GM12891 (cell line): ENCODE data around the gene OSBPL6. TPM values are rescaled to one million over a fixed set of nuclear protein-coding genes. Genes with fewer than 3 reads are reported as not detected.
A peak's percentile ranks its signal among the peaks of the same experiment; 100 is the strongest.
"Not testable (repeated sequence)": the region's sequence is repeated elsewhere in the genome, so short reads cannot be mapped to it uniquely, and the experiment has no call there.

Source experiments
- DNase-seq: peaks from one replicate; pipeline ENCODE4 v3.0.0; 2011; ENCODE audit warnings: low spot score; ENCODE audit not compliant: insufficient read length
- FAIRE-seq: peaks from 2 replicates; lab custom pipeline; 2011; peaks lifted over from hg19 to GRCh38; lab: Jason Lieb, UNC
- PAX5 ChIP-seq: IDR thresholded peaks from 2 replicates; pipeline ENCODE4 v1.6.1; 2011; ENCODE audit warnings: low read length, moderate library complexity, mild to moderate bottlenecking; ENCODE audit not compliant: insufficient read depth, severe bottlenecking
- POLR2A ChIP-seq: IDR thresholded peaks from 2 replicates; pipeline ENCODE4 v1.6.1; 2011; ENCODE audit warnings: low read depth, low read length, control low read depth
- POLR2AphosphoS5 ChIP-seq: IDR thresholded peaks from 2 replicates; pipeline ENCODE4 v1.6.1; 2011; ENCODE audit warnings: low read depth, low read length, control low read depth
- POU2F2 ChIP-seq: IDR thresholded peaks from 2 replicates; pipeline ENCODE4 v1.6.1; 2011; ENCODE audit warnings: low read depth, mild to moderate bottlenecking, control low read depth, low read length, moderate library complexity
- SPI1 ChIP-seq: IDR thresholded peaks from 2 replicates; pipeline ENCODE4 v1.6.1; 2011; ENCODE audit warnings: low read depth, low read length, control low read depth
- TAF1 ChIP-seq: IDR thresholded peaks from 2 replicates; pipeline ENCODE4 v1.6.1; 2011; ENCODE audit warnings: low read depth, low read length, control low read depth
- polyA plus RNA-seq: library from polyadenylated mRNA; unstranded; fragments of >200 nt; gene quantifications from one replicate; pipeline ENCODE4 v1.2.1, GENCODE V29; 2012; ENCODE audit warnings: low read depth, missing spikeins, inconsistent platforms; ENCODE audit not compliant: missing spikeins

Gene OSBPL6
- 0.04 TPM for polyA plus RNA-seq

DNA sequence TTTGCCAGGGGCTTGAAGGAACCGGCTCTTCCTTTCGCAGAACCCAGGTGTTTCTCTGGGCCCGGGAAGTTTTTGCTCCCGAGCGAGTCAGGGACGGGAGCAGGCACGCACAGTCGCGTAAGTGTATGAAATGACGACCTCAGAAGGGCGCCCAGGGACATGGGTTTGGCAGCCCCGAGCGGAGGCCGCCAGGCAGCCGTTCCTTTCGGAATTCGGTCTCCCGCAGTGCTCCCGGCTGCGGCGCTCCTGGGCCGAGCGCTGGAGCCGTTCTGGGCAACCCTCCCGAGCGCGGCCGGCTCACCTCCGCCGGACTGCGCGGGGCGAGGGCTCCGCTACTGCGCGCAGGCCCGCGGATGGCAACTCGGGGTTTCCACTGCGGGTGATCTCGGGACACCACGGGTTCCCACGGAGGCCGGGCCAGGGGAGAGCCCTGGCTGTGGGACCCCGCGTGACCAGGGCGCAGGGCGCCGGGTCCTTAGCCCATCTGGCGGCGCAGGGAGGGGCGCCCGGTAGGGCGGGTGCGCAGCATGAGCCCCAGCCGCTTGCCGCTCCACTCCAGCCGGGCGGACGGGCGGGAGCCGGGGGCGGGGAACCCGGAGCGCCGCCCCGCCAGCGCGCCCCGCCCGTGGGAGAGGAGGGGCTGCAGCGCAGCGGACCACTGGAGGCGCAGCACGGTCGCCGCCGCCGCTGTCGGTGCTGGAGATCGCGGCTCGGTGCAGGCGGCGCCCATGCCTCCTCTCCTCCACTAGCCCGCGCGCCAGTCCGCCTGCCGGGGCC is at the start of gene OSBPL6:
OSBPL6 (plus strand) TSS at position 690 of the 777 bp plus-strand sequence. CDS start 111,673 bp downstream, outside the sequence.
- peak; percentile 73 for DNase-seq
- TF ChIP-seq POLR2AphosphoS5 (no peak), TAF1 (no peak), PAX5 (no peak)
- FAIRE-seq: peak; percentile 86

DNA sequence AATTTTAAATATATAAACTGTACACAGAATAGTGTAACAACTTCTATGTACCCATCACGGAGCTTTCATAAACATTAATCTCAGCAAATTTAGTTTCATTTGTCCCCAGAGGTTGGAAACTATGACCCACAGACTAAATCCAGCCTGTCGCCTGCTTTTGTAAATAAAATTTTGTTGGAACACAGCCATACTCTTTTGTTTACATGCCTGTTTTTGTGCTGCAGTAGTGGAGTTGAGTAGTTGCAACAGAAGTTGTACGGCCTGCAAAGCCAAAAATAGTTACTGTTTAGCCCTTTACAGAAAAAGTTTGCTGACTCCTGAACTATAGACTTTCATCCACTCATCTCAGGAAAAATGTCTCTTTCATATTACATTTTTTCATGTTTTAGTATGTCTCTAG is 42.3 kb upstream of the OSBPL6 start:
- TF ChIP-seq POLR2A (no peak), TAF1 (no peak), SPI1 (no peak), PAX5 (no peak), POLR2AphosphoS5 (no peak), POU2F2 (no peak)
- FAIRE-seq: no peak
- no peak for DNase-seq

DNA sequence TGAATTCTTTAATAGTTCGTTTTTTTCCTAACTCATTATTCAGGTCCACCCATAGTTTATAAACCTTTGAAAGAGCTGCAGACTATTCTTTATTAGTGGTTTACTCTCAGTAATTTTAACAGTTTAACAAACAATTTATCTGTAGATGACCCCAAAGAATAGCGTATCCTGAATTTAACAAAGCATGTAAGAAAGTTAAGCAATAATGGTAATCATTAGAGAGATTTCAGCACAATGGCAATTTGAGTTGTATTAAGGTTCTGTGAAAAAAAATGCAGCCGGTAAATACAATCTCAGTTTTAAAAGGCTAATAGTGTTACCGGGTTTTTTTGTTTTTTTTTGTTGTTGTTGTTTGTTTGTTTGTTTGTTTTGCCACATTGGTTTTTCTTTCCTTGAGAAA is 41.8 kb upstream of the OSBPL6 start:
- no peak for TF ChIP-seq TAF1
- TF ChIP-seq POLR2AphosphoS5: no peak
- no peak for TF ChIP-seq POLR2A
- FAIRE-seq: no peak
- DNase-seq: no peak

DNA sequence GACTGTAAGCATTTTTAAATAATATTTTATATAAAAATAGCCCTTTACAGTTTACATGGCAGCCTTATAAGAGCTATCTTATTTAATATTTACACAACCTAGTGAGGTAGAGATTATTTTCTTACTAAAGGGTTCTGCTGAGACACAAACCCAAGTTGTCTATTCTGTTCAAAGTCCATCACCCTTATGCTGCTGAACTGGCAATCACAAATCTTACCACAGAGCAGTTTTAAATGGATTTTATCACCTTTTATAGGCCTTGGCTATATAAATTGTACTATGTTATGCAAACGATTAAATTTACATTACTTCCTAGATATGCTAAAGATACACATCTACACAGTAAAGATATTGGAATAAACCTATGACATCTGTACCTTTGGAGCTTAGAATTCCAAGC is 41.3 kb upstream of the OSBPL6 start:
- no peak for TF ChIP-seq POLR2AphosphoS5
- TF ChIP-seq PAX5: no peak
- TF ChIP-seq SPI1: no peak
- no peak for TF ChIP-seq POU2F2
- TF ChIP-seq TAF1: no peak
- no peak for TF ChIP-seq POLR2A
- DNase-seq: no peak
- FAIRE-seq: no peak

DNA sequence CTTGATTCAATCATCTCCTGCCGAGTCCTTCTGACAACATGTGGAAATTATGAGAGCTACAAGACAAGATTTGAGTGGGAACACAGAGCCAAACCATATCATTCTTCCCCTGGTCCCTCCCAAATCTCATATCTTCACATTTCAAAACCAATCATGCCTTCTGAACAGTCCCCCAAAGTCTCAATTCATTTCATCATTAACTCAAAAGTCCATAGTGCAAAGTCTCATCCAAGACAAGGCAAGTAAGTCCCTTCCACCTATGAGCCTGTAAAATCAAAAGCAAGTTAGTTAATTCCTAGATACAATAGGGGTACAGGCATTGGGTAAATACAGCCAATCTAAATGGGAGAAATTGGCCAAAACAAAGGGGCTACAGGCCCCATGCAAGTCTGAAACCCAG is 40.4 kb upstream of the OSBPL6 start:
- DNase-seq, FAIRE-seq: not testable (repeated sequence)

DNA sequence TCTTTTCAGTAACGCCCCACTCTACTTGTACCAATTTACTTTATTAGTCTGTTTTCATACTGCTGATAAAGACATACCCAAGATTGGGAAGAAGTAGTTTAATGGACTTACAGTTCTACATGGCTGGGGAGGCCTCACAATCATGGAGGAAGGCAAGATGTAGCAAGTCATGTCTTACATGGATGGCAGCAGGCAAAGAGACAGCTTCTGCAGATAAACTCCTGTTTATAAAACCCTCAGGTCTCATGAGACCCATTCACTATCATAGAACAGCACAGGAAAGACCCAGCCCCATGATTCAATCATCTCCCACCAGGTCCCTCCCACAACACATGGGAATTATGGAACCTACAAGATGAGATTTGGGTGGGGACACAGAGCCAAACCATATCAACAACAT is 38.8 kb upstream of the OSBPL6 start:
- FAIRE-seq: no peak
- no peak for DNase-seq
- TF ChIP-seq SPI1 (no peak), PAX5 (no peak), POLR2A (no peak), POLR2AphosphoS5 (no peak)

DNA sequence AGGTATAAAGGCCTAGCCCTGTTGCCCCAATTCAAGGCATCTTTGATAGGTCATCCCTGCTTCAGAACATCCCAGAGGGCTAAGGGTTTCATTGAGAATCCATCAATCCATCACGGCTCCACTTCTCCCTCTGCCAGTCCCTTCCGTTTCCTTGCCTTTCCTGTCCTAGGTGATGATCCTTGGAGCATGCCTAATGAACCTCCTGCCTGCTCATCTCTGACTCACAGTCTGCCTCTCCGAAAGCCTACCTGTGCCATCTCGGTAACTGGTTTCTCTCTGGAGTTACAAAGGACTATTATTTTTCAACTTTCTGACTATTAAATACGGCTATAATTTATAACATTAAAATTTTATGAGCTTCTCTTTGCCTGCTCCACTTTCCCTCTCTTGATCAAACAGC is 36.7 kb upstream of the OSBPL6 start:
- FAIRE-seq (no peak), DNase-seq (no peak)
- TF ChIP-seq TAF1 (no peak), SPI1 (no peak), POLR2AphosphoS5 (no peak), POU2F2 (no peak)

DNA sequence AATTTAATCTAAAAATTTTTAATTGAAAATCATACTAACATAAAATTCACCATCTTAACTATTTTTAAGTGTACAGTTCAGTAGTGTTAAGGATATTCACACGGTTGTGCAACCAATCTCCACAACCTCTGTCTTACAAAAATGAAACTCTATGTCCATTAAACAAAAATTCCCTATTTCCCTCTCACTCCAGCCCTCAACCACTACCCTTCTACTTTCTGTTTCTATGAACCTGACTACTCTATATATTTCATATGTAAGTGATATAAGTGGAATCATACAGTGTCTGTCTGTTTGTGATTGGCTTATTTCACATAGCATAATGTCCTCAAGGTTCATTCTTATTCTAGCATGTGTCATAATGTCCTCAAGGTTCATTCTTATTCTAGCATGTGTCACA is 34.3 kb upstream of the OSBPL6 start:
- DNase-seq (no peak), FAIRE-seq (no peak)
- TF ChIP-seq TAF1 (no peak), POU2F2 (no peak)

DNA sequence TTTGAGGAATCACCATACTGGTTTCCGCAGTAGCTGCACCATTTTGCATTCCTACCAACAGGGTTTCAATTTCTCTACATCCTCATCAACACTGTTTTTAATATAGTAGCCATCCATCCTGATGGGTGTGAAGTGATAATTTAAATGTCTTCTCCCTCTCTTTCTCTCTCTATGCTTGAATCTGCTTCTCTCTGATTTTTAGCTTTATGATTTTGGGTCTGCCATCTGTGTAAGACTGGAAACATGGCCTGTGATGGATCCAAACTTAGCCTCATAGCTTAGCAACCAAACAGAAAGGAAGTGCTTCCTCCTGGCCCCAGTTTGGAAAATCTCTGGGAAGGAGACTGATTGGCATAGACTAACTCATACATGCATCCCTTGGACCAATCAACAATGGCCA is 33.7 kb upstream of the OSBPL6 start:
- TF ChIP-seq POLR2AphosphoS5: no peak
- TF ChIP-seq TAF1: no peak
- no peak for TF ChIP-seq SPI1
- TF ChIP-seq POU2F2: no peak
- no peak for TF ChIP-seq PAX5
- TF ChIP-seq POLR2A: no peak
- DNase-seq: no peak
- no peak for FAIRE-seq

DNA sequence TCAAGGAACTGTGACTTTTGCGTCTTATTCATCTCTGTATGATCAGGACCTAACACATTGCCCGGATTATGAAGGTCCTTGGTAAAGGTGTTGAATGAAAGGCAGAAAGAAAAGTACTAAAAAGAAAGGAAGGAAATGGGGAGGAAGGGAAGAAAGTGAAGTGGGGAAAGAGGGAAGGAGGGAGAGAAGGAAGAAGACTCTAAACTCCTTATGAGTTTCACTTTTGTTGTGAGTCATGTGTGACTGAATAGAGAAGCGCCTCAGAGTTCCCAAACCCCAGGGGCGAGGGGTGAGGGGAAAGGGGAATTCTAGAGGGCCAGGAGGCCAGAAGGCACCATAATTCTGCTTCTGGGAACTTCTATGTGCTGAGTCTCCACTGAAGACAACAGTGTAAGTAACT is 30.9 kb upstream of the OSBPL6 start:
- DNase-seq: no peak
- no peak for FAIRE-seq
- TF ChIP-seq TAF1 (no peak), POLR2A (no peak), POLR2AphosphoS5 (no peak), PAX5 (no peak), SPI1 (no peak), POU2F2 (no peak)

DNA sequence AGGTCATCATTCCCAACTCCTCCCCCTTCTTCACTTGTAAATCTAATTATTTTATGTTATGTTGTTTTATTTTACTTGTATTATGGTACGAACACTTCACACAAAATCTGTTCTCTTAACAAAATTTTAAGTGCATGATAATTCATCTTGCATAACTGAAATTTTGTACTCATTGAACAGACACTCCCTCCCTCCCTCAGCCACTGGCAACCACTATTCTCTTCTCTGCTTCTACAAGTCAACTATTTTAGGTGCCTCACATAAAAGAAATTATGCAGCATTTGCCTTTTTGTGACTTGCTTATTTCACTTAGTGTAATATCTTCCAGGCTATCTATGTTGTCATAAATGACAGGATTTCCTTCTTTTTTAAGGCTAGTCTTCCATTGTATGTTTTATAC is 30.4 kb upstream of the OSBPL6 start:
- no peak for FAIRE-seq
- no peak for TF ChIP-seq POU2F2
- TF ChIP-seq SPI1: no peak
- no peak for TF ChIP-seq POLR2A
- no peak for TF ChIP-seq TAF1
- no peak for TF ChIP-seq POLR2AphosphoS5
- no peak for TF ChIP-seq PAX5
- DNase-seq: no peak
